Measurements from ENCODE around the gene CAV3. TPM values are rescaled to one million over a fixed set of nuclear protein-coding genes. Genes with fewer than 3 reads are reported as not detected.
A peak's percentile ranks its signal among the peaks of the same experiment; 100 is the strongest.

Gene CAV3
- total RNA-seq, 1 donor, result not detected

GRCh38 chr3:8727605-8728512 is 5.7 kb upstream of the CAV3 start:
- TF ChIP-seq, protein P1, sequence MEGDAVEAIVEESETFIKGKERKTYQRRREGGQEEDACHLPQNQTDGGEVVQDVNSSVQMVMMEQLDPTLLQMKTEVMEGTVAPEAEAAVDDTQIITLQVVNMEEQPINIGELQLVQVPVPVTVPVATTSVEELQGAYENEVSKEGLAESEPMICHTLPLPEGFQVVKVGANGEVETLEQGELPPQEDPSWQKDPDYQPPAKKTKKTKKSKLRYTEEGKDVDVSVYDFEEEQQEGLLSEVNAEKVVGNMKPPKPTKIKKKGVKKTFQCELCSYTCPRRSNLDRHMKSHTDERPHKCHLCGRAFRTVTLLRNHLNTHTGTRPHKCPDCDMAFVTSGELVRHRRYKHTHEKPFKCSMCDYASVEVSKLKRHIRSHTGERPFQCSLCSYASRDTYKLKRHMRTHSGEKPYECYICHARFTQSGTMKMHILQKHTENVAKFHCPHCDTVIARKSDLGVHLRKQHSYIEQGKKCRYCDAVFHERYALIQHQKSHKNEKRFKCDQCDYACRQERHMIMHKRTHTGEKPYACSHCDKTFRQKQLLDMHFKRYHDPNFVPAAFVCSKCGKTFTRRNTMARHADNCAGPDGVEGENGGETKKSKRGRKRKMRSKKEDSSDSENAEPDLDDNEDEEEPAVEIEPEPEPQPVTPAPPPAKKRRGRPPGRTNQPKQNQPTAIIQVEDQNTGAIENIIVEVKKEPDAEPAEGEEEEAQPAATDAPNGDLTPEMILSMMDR (IDR thresholded peaks at IDR 0.05; ENCODE audit: insufficient read depth, low read length), result no peak

DNA sequence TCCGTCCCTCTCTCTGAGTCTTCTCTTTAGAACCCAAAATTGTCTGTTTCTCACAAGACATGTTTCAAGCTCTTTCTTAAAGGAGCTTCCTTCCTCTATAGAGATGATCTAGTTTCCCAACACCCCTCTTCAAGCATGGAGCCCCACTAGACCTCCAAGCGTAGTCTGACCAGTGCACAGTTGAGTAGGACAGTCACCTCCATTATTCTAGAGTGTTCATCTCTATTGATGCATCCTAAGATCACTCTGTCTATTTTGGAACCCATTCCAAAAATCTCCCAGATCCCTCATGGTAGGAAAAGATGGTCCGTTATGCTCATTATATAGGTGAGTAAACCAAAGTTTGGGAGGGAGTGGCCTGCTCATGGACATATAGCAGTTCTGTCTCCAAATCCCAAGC is 4.1 kb upstream of the CAV3 start:
- TF ChIP-seq, protein P1 (IDR thresholded peaks at IDR 0.05; ENCODE audit: insufficient read depth, low read length), result no peak
- no peak for DNase-seq (ENCODE audit: low read depth)
- H3K4me3 ChIP-seq (ENCODE audit: low read depth, low read length), result no peak overlapping the region

More at GRCh38 chr3:8727605-8728512, 5.7 kb upstream of the CAV3 start:
- H3K4me3 ChIP-seq (ENCODE audit: low read depth, low read length), result no peak overlapping the region
- no peak for DNase-seq (ENCODE audit: low read depth)

GRCh38 chr3:8730656-8731055 is 2.9 kb upstream of the CAV3 start:
- DNase-seq (ENCODE audit: low read depth), result peak; percentile 26
- TF ChIP-seq, protein P1 (IDR thresholded peaks at IDR 0.05; ENCODE audit: insufficient read depth, low read length), result no peak

DNA sequence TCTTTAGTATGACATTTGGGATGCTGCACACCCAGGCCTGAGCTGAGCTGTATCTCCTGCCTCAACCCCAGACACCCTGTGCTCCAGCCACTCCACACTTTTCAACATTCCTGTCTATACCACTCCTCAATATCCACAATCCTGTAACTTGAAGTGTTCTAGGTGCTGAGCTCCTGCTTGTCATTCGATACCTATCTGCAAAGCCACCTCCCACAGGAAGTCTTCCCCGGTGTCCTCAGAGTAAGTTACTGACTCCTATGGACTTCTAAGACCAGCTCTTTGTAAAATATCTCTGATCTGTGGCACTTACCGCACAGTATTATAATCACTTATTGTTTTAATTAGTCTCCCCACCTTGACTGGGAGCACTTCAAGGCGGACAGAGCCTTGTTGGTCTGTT is 1.2 kb upstream of the CAV3 start:
- TF ChIP-seq, protein P1 (IDR thresholded peaks at IDR 0.05; ENCODE audit: insufficient read depth, low read length), result no peak
- no peak for DNase-seq (ENCODE audit: low read depth)
- no peak overlapping the region for H3K4me3 ChIP-seq (ENCODE audit: low read depth, low read length)

More at GRCh38 chr3:8730656-8731055, 2.9 kb upstream of the CAV3 start:
- no peak overlapping the region for H3K4me3 ChIP-seq (ENCODE audit: low read depth, low read length)

DNA sequence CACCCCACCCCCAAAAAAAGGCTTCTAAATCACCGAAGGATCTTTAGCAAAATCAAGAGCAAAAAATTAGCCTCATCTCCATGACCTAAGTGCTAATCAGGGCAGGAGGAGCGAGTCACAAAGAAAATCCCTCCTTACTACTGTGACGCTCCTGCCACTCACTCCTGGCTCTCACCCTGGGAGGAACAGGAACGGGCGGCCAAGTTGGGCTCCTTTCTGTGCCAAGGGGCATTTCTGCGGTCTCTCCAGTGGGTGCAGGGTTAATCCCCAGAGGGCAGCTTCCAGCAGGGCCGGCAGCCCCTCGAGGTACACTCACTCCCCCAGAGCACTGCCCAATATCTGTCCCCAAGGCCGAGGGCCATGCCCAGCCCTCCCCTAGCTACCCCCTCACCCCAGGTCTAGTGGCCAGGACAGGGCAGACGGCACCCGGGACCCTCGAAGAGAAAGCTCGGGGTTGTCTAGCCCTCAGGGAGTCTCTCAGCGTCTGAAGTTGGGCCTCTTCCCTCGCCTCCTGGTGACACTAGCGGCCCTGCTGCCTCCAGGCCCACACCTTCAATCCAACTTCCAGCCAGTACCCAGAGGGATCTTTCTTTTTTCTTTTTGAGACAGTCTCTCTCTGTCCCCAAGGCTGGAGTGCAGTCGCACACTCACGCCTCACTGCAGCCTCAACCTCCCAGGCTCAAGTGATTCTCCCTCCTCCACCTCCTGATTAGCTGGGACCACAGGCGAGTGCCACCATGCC is 706 bp downstream of the CAV3 start:
- TF ChIP-seq, protein P1 (IDR thresholded peaks at IDR 0.05; ENCODE audit: insufficient read depth, low read length), result no peak
- no peak overlapping the region for H3K4me3 ChIP-seq (ENCODE audit: low read depth, low read length)
- no peak for DNase-seq (ENCODE audit: low read depth)

- DNase-seq (ENCODE audit: low read depth), result no peak
- TF ChIP-seq, protein P1 (IDR thresholded peaks at IDR 0.05; ENCODE audit: insufficient read depth, low read length), result no peak
- no peak overlapping the region for H3K4me3 ChIP-seq (ENCODE audit: low read depth, low read length)
Measured at GRCh38 chr3:8734908-8735307, 1.3 kb downstream of the CAV3 start.
